K562 (cell line): Measurements from ENCODE around the gene NR1D1. TPM values are rescaled to one million over a fixed set of nuclear protein-coding genes. Genes with fewer than 3 reads are reported as not detected.

Experiments
- ATF1 ChIP-seq, 2 experiments: fragments of 450-650 bp in 1 of 2; IDR thresholded peaks; 2 replicates each; pipeline ENCODE4 v1.6.1; 2016; ENCODE audit warnings: missing compliant biosample characterization in 1 of 2, missing genetic modification characterization in 1 of 2
- BHLHE40 ChIP-seq: IDR thresholded peaks from 2 replicates; pipeline ENCODE4 v1.6.1; 2011; ENCODE audit warnings: low read length, improper control_type of control experiment
- BMI1 ChIP-seq: fragments of 150-350 bp; IDR thresholded peaks from 2 replicates; pipeline ENCODE4 v1.6.1; 2014; ENCODE audit warnings: low read length
- CREB1 ChIP-seq, 2 experiments: sonication (generic) in 1 of 2; formaldehyde crosslinking in 1 of 2; IDR thresholded peaks; 2 replicates each; pipeline versions ENCODE4 v1.6.1 to v1.8.0; 2012 to 2022; ENCODE audit warnings: inconsistent platforms in 1 of 2, mild to moderate bottlenecking in 1 of 2, missing genetic modification reagents in 1 of 2, moderate library complexity in 1 of 2
- DMBX1 ChIP-seq: fragments of 250-450 bp; sonication (Bioruptor Pico); IDR thresholded peaks from 2 replicates; pipeline ENCODE4 v1.8.0; 2022; ENCODE audit warnings: inconsistent platforms, mild to moderate bottlenecking, moderate library complexity, borderline replicate concordance
- E2F6 ChIP-seq, 2 experiments: IDR thresholded peaks; 2 replicates each; pipeline ENCODE4 v1.6.1; 2011; ENCODE audit warnings: borderline replicate concordance in 1 of 2, control low read depth in 1 of 2, low read depth in 1 of 2, low read length in 1 of 2, mild to moderate bottlenecking in 1 of 2, mixed read lengths in 1 of 2, moderate library complexity in 1 of 2; ENCODE audit not compliant: insufficient read depth in 1 of 2, insufficient read length in 1 of 2, poor library complexity in 1 of 2, severe bottlenecking in 1 of 2; ENCODE audit errors: extremely low read depth in 1 of 2
- EHMT2 ChIP-seq: fragments of 450-650 bp; IDR thresholded peaks from 2 replicates; pipeline ENCODE4 v1.6.1; 2018; ENCODE audit warnings: antibody characterized with exemption
- LEF1 ChIP-seq: fragments of 450-650 bp; IDR thresholded peaks from 2 replicates; pipeline ENCODE4 v1.6.1; 2016; ENCODE audit warnings: mild to moderate bottlenecking
- MAFG ChIP-seq: fragments of 450-650 bp; conservative IDR thresholded peaks from 2 replicates; pipeline ENCODE4 v1.6.1; 2016; ENCODE audit warnings: missing genetic modification characterization, missing compliant biosample characterization
- MAFK ChIP-seq: IDR thresholded peaks from 2 replicates; pipeline ENCODE4 v1.6.1; 2011; ENCODE audit warnings: low read length, improper control_type of control experiment
- MAZ ChIP-seq, 2 experiments: fragments of 450-650 bp in 1 of 2; sonication (generic) in 1 of 2; formaldehyde crosslinking; IDR thresholded peaks in 1 of 2; conservative IDR thresholded peaks in 1 of 2; 2 replicates each; pipeline versions ENCODE4 v1.4.0 to v1.5.0; 2020; ENCODE audit warnings: mild to moderate bottlenecking in 1 of 2, missing genetic modification reagents in 1 of 2
- MBD1 ChIP-seq: fragments of 250-450 bp; sonication (Bioruptor Pico); IDR thresholded peaks from 2 replicates; pipeline ENCODE4 v1.8.0; 2022; ENCODE audit warnings: inconsistent platforms
- POLR2H ChIP-seq: IDR thresholded peaks from 2 replicates; pipeline ENCODE4 v1.6.1; 2016; ENCODE audit warnings: missing genetic modification characterization, low read depth, mild to moderate bottlenecking, control low read depth, missing compliant biosample characterization, moderate library complexity
- RBFOX2 ChIP-seq: fragments of 200-400 bp; formaldehyde crosslinking; IDR thresholded peaks from 2 replicates; pipeline ENCODE4 v1.6.1; 2017; ENCODE audit warnings: low read depth, mild to moderate bottlenecking, low read length, moderate library complexity
- SP1 ChIP-seq: sonication (generic); formaldehyde crosslinking; IDR thresholded peaks from 2 replicates; pipeline ENCODE4 v1.8.1; 2022; ENCODE audit warnings: mild to moderate bottlenecking, missing genetic modification reagents
- SPI1 ChIP-seq: IDR thresholded peaks from 2 replicates; pipeline ENCODE4 v1.6.1; 2011; ENCODE audit warnings: low read depth, low read length, control low read depth, borderline replicate concordance
- STAT5B ChIP-seq: fragments of 250-450 bp; sonication (Bioruptor Pico); IDR thresholded peaks from 2 replicates; pipeline ENCODE4 v1.8.0; 2021; ENCODE audit warnings: mild to moderate bottlenecking, inconsistent platforms
- YY1 ChIP-seq, 3 experiments: IDR thresholded peaks; 2 replicates each; pipeline ENCODE4 v1.6.1; 2011; ENCODE audit warnings: low read length in 2 of 3, mild to moderate bottlenecking in 2 of 3, moderate library complexity in 2 of 3, borderline replicate concordance in 1 of 3, control low read depth in 1 of 3, low read depth in 1 of 3; ENCODE audit not compliant: insufficient read depth in 3 of 3, insufficient replicate concordance in 2 of 3, control insufficient read depth in 1 of 3, insufficient read length in 1 of 3; ENCODE audit errors: extremely low read depth in 1 of 3
- ZC3H8 ChIP-seq: fragments of 450-650 bp; IDR thresholded peaks from 2 replicates; pipeline ENCODE4 v1.6.1; 2017
- ZNF12 ChIP-seq: sonication (generic); formaldehyde crosslinking; IDR thresholded peaks from 2 replicates; pipeline ENCODE4 v1.4.0; 2020; ENCODE audit warnings: mild to moderate bottlenecking, missing genetic modification reagents
- ZNF395 ChIP-seq: fragments of 200-800 bp; sonication (Bioruptor generic); IDR thresholded peaks from 2 replicates; pipeline ENCODE4 v1.6.1; 2017; ENCODE audit warnings: missing genetic modification characterization, missing compliant biosample characterization
- ZNF41 ChIP-seq: fragments of 250-450 bp; sonication (Bioruptor Pico); conservative IDR thresholded peaks from 2 replicates; pipeline ENCODE4 v1.4.0; 2020; ENCODE audit warnings: mild to moderate bottlenecking
- ZNF644 ChIP-seq: fragments of 200-800 bp; sonication (Bioruptor generic); IDR thresholded peaks from 2 replicates; pipeline ENCODE4 v1.6.1; 2016; ENCODE audit warnings: low read depth, missing genetic modification characterization, missing compliant biosample characterization
- polyA plus RNA-seq, 8 experiments: library from polyadenylated mRNA; depleted of rRNA in 4 of 8; stranded (reverse) in 5 of 8; unstranded in 3 of 8; fragments of >200 nt; fragmentation: Nextera tagmentation in 2 of 8; fragmentation: Illumina TruSeq in 1 of 8; extraction: Ambion mirVana in 2 of 8; extraction: Trizol in 1 of 8; gene quantifications; 2 replicates each; pipeline versions ENCODE4 v1.2.1 to v1.2.3, GENCODE V29; 2011 to 2014; ENCODE audit warnings: inconsistent platforms in 1 of 8, missing spikeins in 1 of 8
- total RNA-seq, 7 experiments: library from RNA; depleted of rRNA in 6 of 7; stranded (reverse); fragments of >200 nt in 6 of 7; fragmentation: Illumina TruSeq in 2 of 7; extraction: Trizol in 2 of 7; gene quantifications; 2 replicates each; pipeline versions ENCODE4 v1.2.1 to v1.2.3, GENCODE V29; 2011 to 2021; ENCODE audit warnings: low replicate concordance in 1 of 7

NR1D1 gene
- total and polyA plus RNA-seq, 9 of the 15 experiments (the other 6 are each of a cell fraction or from before 2014, with no cell fraction given): 0.25 to 7.7 (median 0.65) TPM

GRCh38 chr17:40098846-40099618, 1.4 kb downstream of the NR1D1 start (continued):
- TF ChIP-seq MBD1 (CRISPR knock-in tag) (no peak), MAFK (no peak), LEF1 (peak; percentile 93), SPI1 (peak; percentile 56; the same call in 1 of the 2 replicates), POLR2H (tag) (no peak; the same call in 1 of the 2 replicates), ZNF41 (CRISPR knock-in tag) (0 out of 2 replicates have a peak, but pooled peaks have one; percentile 31), EHMT2 (peak; percentile 83), ZNF395 (CRISPR knock-in tag) (peak; percentile 89), STAT5B (CRISPR knock-in tag) (no peak), MAFG (no peak), ATF1 (CRISPR knock-in tag; IDR thresholded peaks at IDR 0.05) (no peak), ATF1 (tag; IDR thresholded peaks at IDR 0.05) (peak; percentile 71), DMBX1 (CRISPR knock-in tag) (0 out of 2 replicates have a peak, but pooled peaks have one; percentile 53), ZC3H8 (0 out of 2 replicates have a peak, but pooled peaks have one; percentile 75), YY1 (IDR thresholded peaks at IDR 0.05; ENCODE audit: borderline replicate concordance in 1 of 3, control insufficient read depth in 1 of 3, extremely low read depth in 1 of 3, insufficient read depth in 3 of 3, insufficient read length in 1 of 3, insufficient replicate concordance in 2 of 3, low read depth in 1 of 3, low read length in 2 of 3) (peak in 2 of 3 experiments; percentile 60 to 79), RBFOX2 (peak; percentile 75), CREB1 (IDR thresholded peaks at IDR 0.05) (peak; percentile 40), CREB1 (CRISPR knock-in tag; IDR thresholded peaks at IDR 0.05) (peak; percentile 32; the same call in 1 of the 2 replicates), ZNF644 (tag) (peak; percentile 56; the same call in 1 of the 2 replicates), BMI1 (peak; percentile 97), E2F6 (IDR thresholded peaks at IDR 0.05; ENCODE audit: borderline replicate concordance in 1 of 2, extremely low read depth in 1 of 2, insufficient read depth in 1 of 2, insufficient read length in 1 of 2, low read depth in 1 of 2, low read length in 1 of 2, poor library complexity in 1 of 2, severe bottlenecking in 1 of 2) (peak; percentile 96), BHLHE40 (peak; percentile 97), MAZ (CRISPR knock-in tag; conservative IDR thresholded peaks at IDR 0.05 in 1 of 2, IDR thresholded peaks at IDR 0.05 in 1 of 2) (peak; percentile 76 to 98), ZNF12 (CRISPR knock-in tag) (no peak), SP1 (peak; percentile 85)
